Effector memory CD8-positive, alpha-beta T cell (primary cell): ENCODE measurements around the gene PSIP1.
"Not testable (repeated sequence)": the region's sequence is repeated elsewhere in the genome, so short reads cannot be mapped to it uniquely, and the experiment has no call there.

Experiments used
- ATAC-seq: fragments of 150-1000 bp; cut with Tn5 transposase; replicated peaks from 2 replicates; pipeline ENCODE4 v1.10.0; 2021; ENCODE audit warnings: mild to moderate bottlenecking, moderate library complexity
- DNase-seq, 3 experiments: peaks; one replicate each; pipeline ENCODE4 v3.0.0; 2021
- H3K27ac Mint-ChIP-seq, 2 donors: one replicate each; pipeline ENCODE4 v1.8.0; 2022; ENCODE audit warnings: mild to moderate bottlenecking in 2 of 2, mixed read lengths in 2 of 2, moderate library complexity in 2 of 2
- H3K27me3 Mint-ChIP-seq, 2 donors: one replicate each; pipeline ENCODE4 v1.8.0; 2022; ENCODE audit warnings: mixed read lengths in 2 of 2
- H3K36me3 Mint-ChIP-seq: one replicate; pipeline ENCODE4 v1.8.0; 2022; ENCODE audit warnings: mild to moderate bottlenecking, moderate library complexity, mixed read lengths; ENCODE audit not compliant: insufficient read depth
- H3K4me1 Mint-ChIP-seq, 2 donors: one replicate each; pipeline ENCODE4 v1.8.0; 2022; ENCODE audit warnings: low read depth in 2 of 2, mixed read lengths in 2 of 2
- H3K4me3 Mint-ChIP-seq, 2 donors: one replicate each; pipeline ENCODE4 v1.8.0; 2022; ENCODE audit warnings: mild to moderate bottlenecking in 2 of 2, mixed read lengths in 2 of 2, moderate library complexity in 2 of 2
- H3K9me3 Mint-ChIP-seq, 2 donors: one replicate each; pipeline ENCODE4 v1.8.0; 2022; ENCODE audit warnings: mixed read lengths in 2 of 2

Gene PSIP1

GRCh38 chr9:15491950-15492349, 18.8 kb downstream of the PSIP1 start:
- no peaks in the 10 kb centered on the region for H3K27me3 Mint-ChIP-seq
- H3K4me3 Mint-ChIP-seq = no peak overlapping the region
- peaks cover 25 to 38% of the 10 kb centered on the region in 2 donors for H3K4me1 Mint-ChIP-seq
- no peaks in the 10 kb centered on the region for H3K9me3 Mint-ChIP-seq
- DNase-seq (no peak), ATAC-seq (no peak)
- H3K27ac Mint-ChIP-seq = peak overlapping the region in 1 of 2 donors; percentile 49
- peaks cover 51% of the 10 kb centered on the region for H3K36me3 Mint-ChIP-seq

- no peak overlapping the region for H3K4me3 Mint-ChIP-seq
- peaks cover 61% of the 10 kb centered on the region for H3K36me3 Mint-ChIP-seq
- ATAC-seq (peak; percentile 36), DNase-seq (no peak)
- H3K9me3 Mint-ChIP-seq = no peaks in the 10 kb centered on the region
- H3K4me1 Mint-ChIP-seq = peaks cover 12 to 25% of the 10 kb centered on the region in 2 donors
- peak overlapping the region in 1 of 2 donors; percentile 52 for H3K27ac Mint-ChIP-seq
- no peaks in the 10 kb centered on the region for H3K27me3 Mint-ChIP-seq
Observed at GRCh38 chr9:15485836-15486666, 24.7 kb downstream of the PSIP1 start.

- peaks cover 13 to 26% of the 10 kb centered on the region in 2 donors for H3K4me1 Mint-ChIP-seq
- no peaks in the 10 kb centered on the region for H3K9me3 Mint-ChIP-seq
- H3K4me3 Mint-ChIP-seq = no peak overlapping the region
- no peak overlapping the region for H3K27ac Mint-ChIP-seq
- peaks cover 54% of the 10 kb centered on the region for H3K36me3 Mint-ChIP-seq
- ATAC-seq (no peak), DNase-seq (no peak)
- no peaks in the 10 kb centered on the region for H3K27me3 Mint-ChIP-seq
Observed at GRCh38 chr9:15484802-15485201, 26.0 kb downstream of the PSIP1 start.

- H3K27ac Mint-ChIP-seq = peak overlapping the region; percentile 0 to 41
- no peak overlapping the region for H3K4me3 Mint-ChIP-seq
- no peak for DNase-seq
- peaks cover 52% of the 10 kb centered on the region for H3K36me3 Mint-ChIP-seq
- ATAC-seq = no peak
- H3K9me3 Mint-ChIP-seq = no peaks in the 10 kb centered on the region
- peaks cover 13 to 26% of the 10 kb centered on the region in 2 donors for H3K4me1 Mint-ChIP-seq
- H3K27me3 Mint-ChIP-seq = no peaks in the 10 kb centered on the region
Observed at GRCh38 chr9:15482146-15482545, 28.6 kb downstream of the PSIP1 start.

GRCh38 chr9:15480028-15480427, 30.7 kb downstream of the PSIP1 start:
- Mint-ChIP-seq H3K4me1 (peaks cover 13 to 24% of the 10 kb centered on the region in 2 donors), H3K27me3 (no peaks in the 10 kb centered on the region), H3K36me3 (peaks cover 47% of the 10 kb centered on the region), H3K27ac (peak overlapping the region; percentile 1 to 55), H3K4me3 (no peak overlapping the region), H3K9me3 (no peaks in the 10 kb centered on the region)
- ATAC-seq = no peak
- no peak for DNase-seq

GRCh38 chr9:15475923-15476536, 34.7 kb downstream of the PSIP1 start:
- Mint-ChIP-seq H3K36me3 (peaks cover 63% of the 10 kb centered on the region), H3K4me3 (no peak overlapping the region), H3K27ac (peak overlapping the region in 1 of 2 donors; percentile 3), H3K27me3 (no peaks in the 10 kb centered on the region), H3K4me1 (peaks cover 2 to 13% of the 10 kb centered on the region in 2 donors), H3K9me3 (no peaks in the 10 kb centered on the region)
- DNase-seq (no peak), ATAC-seq (no peak)

GRCh38 chr9:15469862-15470261, 40.9 kb downstream of the PSIP1 start:
- no peak overlapping the region for H3K4me3 Mint-ChIP-seq
- peak overlapping the region in 1 of 2 donors; percentile 22 for H3K27ac Mint-ChIP-seq
- H3K36me3 Mint-ChIP-seq = peaks cover 91% of the 10 kb centered on the region
- no peaks in the 10 kb centered on the region for H3K27me3 Mint-ChIP-seq
- no peak for ATAC-seq
- DNase-seq = no peak
- no peaks in the 10 kb centered on the region for H3K9me3 Mint-ChIP-seq
- H3K4me1 Mint-ChIP-seq = peaks cover 2 to 7% of the 10 kb centered on the region in 2 donors

GRCh38 chr9:15469406-15469805, 41.4 kb downstream of the PSIP1 start:
- H3K27me3 Mint-ChIP-seq = no peaks in the 10 kb centered on the region
- no peak for ATAC-seq
- H3K4me3 Mint-ChIP-seq = no peak overlapping the region
- no peaks in the 10 kb centered on the region for H3K9me3 Mint-ChIP-seq
- peak overlapping the region in 1 of 2 donors; percentile 22 for H3K27ac Mint-ChIP-seq
- no peak for DNase-seq
- peaks cover 86% of the 10 kb centered on the region for H3K36me3 Mint-ChIP-seq
- H3K4me1 Mint-ChIP-seq = peaks cover 2 to 7% of the 10 kb centered on the region in 2 donors

GRCh38 chr9:15468145-15468544, 42.6 kb downstream of the PSIP1 start:
- no peaks in the 10 kb centered on the region for H3K9me3 Mint-ChIP-seq
- DNase-seq (no peak), ATAC-seq (no peak)
- H3K4me1 Mint-ChIP-seq = peaks cover 2 to 3% of the 10 kb centered on the region in 2 donors
- H3K27ac Mint-ChIP-seq = peak overlapping the region in 1 of 2 donors; percentile 68
- no peaks in the 10 kb centered on the region for H3K27me3 Mint-ChIP-seq
- no peak overlapping the region for H3K4me3 Mint-ChIP-seq
- peaks cover 80% of the 10 kb centered on the region for H3K36me3 Mint-ChIP-seq

- Mint-ChIP-seq H3K36me3 (peaks cover 73% of the 10 kb centered on the region), H3K9me3 (no peaks in the 10 kb centered on the region), H3K4me1 (no peaks in the 10 kb centered on the region), H3K4me3 (no peak overlapping the region), H3K27me3 (no peaks in the 10 kb centered on the region), H3K27ac (no peak overlapping the region)
- no peak for ATAC-seq
- no peak for DNase-seq
Observed at GRCh38 chr9:15461601-15462000, 49.2 kb downstream of the PSIP1 start.

GRCh38 chr9:15461056-15461455, 49.7 kb downstream of the PSIP1 start:
- no peaks in the 10 kb centered on the region for H3K9me3 Mint-ChIP-seq
- H3K4me1 Mint-ChIP-seq = no peaks in the 10 kb centered on the region
- ATAC-seq = no peak
- H3K27me3 Mint-ChIP-seq = no peaks in the 10 kb centered on the region
- no peak for DNase-seq
- H3K27ac Mint-ChIP-seq = no peak overlapping the region
- peaks cover 70% of the 10 kb centered on the region for H3K36me3 Mint-ChIP-seq
- H3K4me3 Mint-ChIP-seq = no peak overlapping the region

GRCh38 chr9:15453956-15454355, 56.8 kb downstream of the PSIP1 start:
- Mint-ChIP-seq H3K9me3 (no peaks in the 10 kb centered on the region), H3K4me3 (no peak overlapping the region), H3K27ac (peak overlapping the region; percentile 29 to 60), H3K36me3 (peaks cover 81% of the 10 kb centered on the region), H3K4me1 (no peaks in the 10 kb centered on the region), H3K27me3 (no peaks in the 10 kb centered on the region)
- ATAC-seq (no peak), DNase-seq (no peak)

GRCh38 chr9:15444141-15444540, 66.6 kb downstream of the PSIP1 start:
- Mint-ChIP-seq H3K27me3 (no peaks in the 10 kb centered on the region), H3K36me3 (peaks cover 67% of the 10 kb centered on the region), H3K4me1 (peaks cover 7 to 17% of the 10 kb centered on the region in 2 donors), H3K9me3 (no peaks in the 10 kb centered on the region), H3K27ac (no peak overlapping the region), H3K4me3 (no peak overlapping the region)
- ATAC-seq (no peak), DNase-seq (no peak)

GRCh38 chr9:15442264-15442663, 68.5 kb downstream of the PSIP1 start:
- H3K4me3 Mint-ChIP-seq, ATAC-seq, DNase-seq, H3K9me3 Mint-ChIP-seq, H3K27ac Mint-ChIP-seq, H3K27me3 Mint-ChIP-seq: not testable (repeated sequence)
- Mint-ChIP-seq H3K4me1 (peaks cover 7 to 25% of the 10 kb centered on the region in 2 donors), H3K36me3 (peaks cover 55% of the 10 kb centered on the region)
